ACC112 (cell line): ENCODE results near the gene FUT7.

Source experiments
- H2AFZ ChIP-seq: fragments of 200-600 bp; sonication (generic); one replicate; pipeline ENCODE4 v1.6.0; 2017; ENCODE audit warnings: antibody characterized with exemption, low read length; ENCODE audit not compliant: unreplicated experiment
- H3K27ac ChIP-seq: fragments of 200-600 bp; sonication (generic); 2 replicates; pipeline ENCODE4 v1.5.1; 2014; ENCODE audit warnings: low read depth, mild to moderate bottlenecking, antibody characterized with exemption, low read length, moderate library complexity
- H3K27me3 ChIP-seq: fragments of 200-600 bp; sonication (generic); 2 replicates; pipeline ENCODE4 v1.6.1; 2014; ENCODE audit warnings: mild to moderate bottlenecking, antibody characterized with exemption, low read length, moderate library complexity, mixed read lengths; ENCODE audit not compliant: insufficient read depth
- H3K36me3 ChIP-seq: fragments of 200-600 bp; sonication (generic); 2 replicates; pipeline ENCODE4 v1.6.1; 2016; ENCODE audit warnings: mild to moderate bottlenecking, antibody characterized with exemption, low read length, moderate library complexity, mixed read lengths; ENCODE audit not compliant: insufficient read depth
- H3K4me1 ChIP-seq: fragments of 200-600 bp; sonication (generic); one replicate; pipeline ENCODE4 v1.6.1; 2016; ENCODE audit warnings: low read length, mixed read lengths; ENCODE audit not compliant: insufficient read depth, unreplicated experiment, control insufficient read depth
- H3K4me3 ChIP-seq: fragments of 200-600 bp; sonication (generic); 2 replicates; pipeline ENCODE4 v1.5.1; 2014; ENCODE audit warnings: mild to moderate bottlenecking, low read depth, low read length
- H3K79me2 ChIP-seq: fragments of 200-600 bp; sonication (generic); one replicate; pipeline ENCODE4 v1.6.0; 2016; ENCODE audit warnings: low read length; ENCODE audit not compliant: control insufficient read depth, unreplicated experiment, insufficient read depth

The FUT7 gene

DNA sequence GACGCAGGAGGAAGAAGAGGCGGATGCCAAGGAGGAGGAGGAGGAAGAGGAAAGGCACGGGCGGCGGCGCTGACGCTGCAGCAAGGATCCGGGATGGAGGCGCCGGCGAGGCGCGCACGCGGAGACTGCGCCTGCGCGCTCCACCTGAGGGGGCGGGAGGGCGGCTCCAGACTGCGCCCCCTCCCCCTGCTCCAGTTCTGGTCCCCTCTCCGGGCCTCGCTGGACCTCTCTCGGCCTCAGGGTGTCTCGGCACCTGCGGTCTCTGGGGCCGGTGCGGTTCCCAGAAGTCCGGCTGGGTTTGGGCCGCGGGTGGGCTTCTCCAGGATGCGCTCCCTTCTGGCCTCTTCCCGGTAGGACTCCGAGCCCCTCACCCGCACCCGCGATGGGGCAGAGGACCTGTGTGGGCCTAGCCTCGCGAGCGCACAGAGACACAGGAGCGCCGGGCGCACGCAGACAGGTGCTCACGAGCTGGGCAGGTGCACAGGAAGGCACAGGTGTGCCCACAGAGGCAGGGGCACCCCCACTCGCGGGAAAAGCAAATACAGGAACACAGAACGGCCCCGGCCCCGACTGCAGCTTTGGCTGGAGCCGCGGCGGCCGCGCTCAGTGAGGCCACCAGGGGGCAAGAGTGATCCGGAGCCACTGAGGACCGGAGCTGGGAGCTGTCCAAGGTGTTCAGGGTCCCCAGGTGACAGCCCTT, 14.3 kb upstream of the FUT7 start, which contains the start of gene NPDC1:
Gene NPDC1 (minus strand): TSS at position 90 of the 700 bp plus-strand sequence. CDS start 188 bp downstream, outside the sequence.
- H3K27me3 ChIP-seq = peaks cover 11% of the 10 kb centered on the region; the same call in 1 of the 2 replicates
- peak within 1 kb of the TSS; percentile 85 for H2AFZ ChIP-seq
- peak within 1 kb of the TSS; percentile 91 for H3K4me3 ChIP-seq
- peaks cover 4% of the 10 kb centered on the region for H3K4me1 ChIP-seq
- H3K36me3 ChIP-seq = no peaks in the 10 kb centered on the region
- H3K27ac ChIP-seq = no peak within 1 kb of the TSS
- peaks cover 20% of the 10 kb centered on the region for H3K79me2 ChIP-seq

DNA sequence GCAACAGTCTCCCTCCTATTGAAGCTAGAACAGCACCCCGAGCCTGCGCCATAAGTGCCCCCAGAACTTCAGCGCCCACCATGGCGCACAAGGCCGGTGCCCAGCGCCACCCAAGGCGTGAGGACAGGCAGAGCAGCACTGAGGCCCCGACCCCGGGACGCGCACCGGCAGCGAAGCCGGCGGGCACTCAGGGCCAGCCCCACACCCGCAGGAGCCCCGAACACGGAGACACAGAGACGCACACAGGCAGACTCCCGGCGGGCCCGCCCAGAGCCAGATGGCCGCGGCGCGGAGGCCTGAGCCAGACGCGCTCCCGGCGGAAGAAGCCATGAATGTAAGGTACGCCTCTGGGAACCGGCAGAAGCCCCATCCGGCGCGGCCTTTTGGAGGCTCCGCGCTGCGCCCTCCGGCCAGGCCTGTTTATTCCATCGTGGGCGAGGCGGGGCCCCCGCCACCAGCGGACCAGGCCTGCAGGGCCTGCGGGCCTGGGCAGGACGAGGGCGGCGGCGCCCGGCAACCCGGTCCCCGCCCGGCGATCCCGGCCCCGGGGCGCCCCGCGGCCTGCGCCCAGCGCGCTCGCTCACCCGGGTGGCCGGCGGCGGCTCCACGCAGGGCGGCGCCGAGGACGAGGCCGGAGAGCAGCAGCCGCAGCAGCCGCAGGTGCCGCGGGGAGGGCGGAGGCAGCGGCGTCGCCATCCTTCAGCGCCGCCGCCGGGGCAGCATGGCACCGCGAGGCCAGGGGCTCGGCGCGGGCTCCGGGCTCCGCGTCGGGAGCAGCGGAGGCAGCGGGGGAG, 13.6 kb upstream of the FUT7 start:
- Histone ChIP-seq H3K4me1 (peaks cover 4% of the 10 kb centered on the region), H3K27ac (no peak overlapping the region), H3K27me3 (peaks cover 11% of the 10 kb centered on the region; the same call in 1 of the 2 replicates), H2AFZ (peak overlapping the region; percentile 85), H3K79me2 (peaks cover 20% of the 10 kb centered on the region), H3K36me3 (no peaks in the 10 kb centered on the region), H3K4me3 (peak overlapping the region; percentile 91)

DNA sequence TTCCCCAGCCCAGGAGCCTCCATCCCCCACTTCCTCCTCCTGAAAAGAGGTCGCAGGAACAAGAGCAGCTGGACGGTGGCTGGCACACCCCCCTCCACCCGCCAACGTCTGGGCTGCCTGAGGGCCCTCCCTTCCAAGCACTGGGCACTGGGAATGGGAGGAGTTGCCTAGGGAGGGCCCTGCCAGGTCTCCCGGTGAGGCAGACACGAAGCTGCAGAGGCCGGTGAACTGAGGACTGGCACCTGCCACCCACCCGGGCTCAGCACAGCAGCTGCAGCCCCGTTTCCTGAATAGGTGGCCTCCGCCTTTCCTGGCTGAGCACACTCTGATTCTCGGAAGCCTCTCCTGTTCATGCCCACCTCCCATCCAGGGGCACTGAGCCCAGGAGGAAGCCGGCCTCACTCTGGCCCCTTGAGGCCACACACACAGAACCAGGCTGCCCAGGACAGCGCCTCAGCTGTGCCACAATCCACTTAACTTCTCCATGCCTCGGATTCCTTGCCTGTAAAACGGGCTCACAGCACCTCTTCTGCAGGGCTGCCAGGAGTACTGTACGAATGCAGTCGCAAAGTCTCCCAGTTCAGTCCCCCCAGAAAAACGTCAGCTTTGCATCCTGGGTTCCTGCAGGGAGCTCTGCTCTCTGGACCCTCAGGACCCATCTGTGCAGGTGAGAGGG, 12.8 kb upstream of the FUT7 start:
- peaks cover 4% of the 10 kb centered on the region for H3K4me1 ChIP-seq
- H3K36me3 ChIP-seq = no peaks in the 10 kb centered on the region
- no peak overlapping the region for H2AFZ ChIP-seq
- H3K27ac ChIP-seq = no peak overlapping the region
- peaks cover 5% of the 10 kb centered on the region; the same call in 1 of the 2 replicates for H3K27me3 ChIP-seq
- peak overlapping the region; percentile 91 for H3K4me3 ChIP-seq
- peaks cover 20% of the 10 kb centered on the region for H3K79me2 ChIP-seq

DNA sequence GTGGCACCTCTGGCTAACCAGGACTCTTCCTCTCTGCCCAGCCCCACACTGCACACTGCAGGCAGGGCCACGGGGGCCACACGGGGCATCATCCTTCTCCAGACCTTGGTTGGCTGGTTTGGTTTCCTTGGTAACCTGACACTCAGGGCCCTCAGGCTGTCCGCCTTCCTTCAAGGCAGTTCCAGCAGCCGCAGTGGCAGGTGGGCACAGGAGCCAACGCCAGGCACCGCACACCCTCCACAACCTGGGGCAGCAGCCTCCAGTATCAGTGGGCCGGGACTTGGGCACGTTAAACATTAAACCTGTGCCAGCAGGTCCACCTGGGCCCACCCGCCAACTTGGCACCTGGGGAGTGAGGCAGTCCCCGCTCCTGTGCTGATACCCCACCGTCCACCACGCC, 12.1 kb upstream of the FUT7 start:
- H3K4me1 ChIP-seq = peaks cover 4% of the 10 kb centered on the region
- no peak overlapping the region for H2AFZ ChIP-seq
- peaks cover 20% of the 10 kb centered on the region for H3K79me2 ChIP-seq
- no peaks in the 10 kb centered on the region for H3K36me3 ChIP-seq
- no peaks in the 10 kb centered on the region for H3K27me3 ChIP-seq
- H3K4me3 ChIP-seq = no peak overlapping the region; the same call in 1 of the 2 replicates
- H3K27ac ChIP-seq = no peak overlapping the region

DNA sequence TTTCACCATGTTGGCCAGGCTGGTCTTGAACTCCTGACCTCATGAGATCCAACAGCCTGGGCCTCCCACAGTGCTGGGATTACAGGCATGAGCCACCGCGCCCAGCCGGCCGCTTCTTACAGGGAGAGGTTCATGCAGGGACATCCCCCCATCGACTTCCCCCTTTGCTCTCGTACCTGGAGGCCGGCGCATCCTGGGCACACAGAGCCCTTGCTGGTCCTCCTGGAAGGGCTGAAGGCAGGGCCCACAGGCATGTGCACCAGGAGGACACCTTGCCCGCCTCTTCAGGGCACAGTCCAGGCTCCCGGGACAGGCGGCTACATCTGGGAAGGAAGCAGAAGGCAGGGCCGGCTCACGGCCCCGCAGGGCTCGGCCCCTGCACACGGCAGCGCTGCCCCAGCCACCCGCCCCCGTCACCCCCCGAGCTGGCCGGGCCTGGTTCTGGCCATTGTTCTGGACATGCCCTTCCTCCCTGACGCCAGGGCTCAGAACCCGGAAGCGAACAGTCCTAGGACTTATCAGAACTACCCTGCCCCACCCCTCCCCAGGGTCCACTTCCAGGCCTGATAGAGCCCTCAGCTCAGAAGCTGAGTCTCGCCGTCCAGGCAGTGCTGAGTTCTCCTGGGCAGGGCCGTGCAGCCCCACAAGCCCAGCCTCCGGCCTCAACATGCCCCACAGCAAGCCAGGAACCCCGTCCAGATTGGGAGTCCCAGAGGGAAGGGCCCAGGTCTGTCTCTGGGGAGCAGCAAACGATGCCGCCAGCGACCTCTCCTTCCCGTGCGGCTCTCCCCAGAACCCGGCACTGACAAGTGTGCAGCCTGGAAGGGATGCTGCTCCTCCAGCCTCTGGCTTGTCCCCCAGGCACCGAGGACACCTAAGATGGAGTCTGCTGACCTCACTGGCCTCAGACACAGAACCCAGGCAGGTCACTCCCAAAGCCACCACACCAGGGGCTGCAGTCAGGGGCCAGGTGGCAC, 11.2 kb upstream of the FUT7 start:
- Histone ChIP-seq H2AFZ (no peak overlapping the region), H3K4me1 (peaks cover 4% of the 10 kb centered on the region), H3K4me3 (no peak overlapping the region), H3K79me2 (peaks cover 20% of the 10 kb centered on the region), H3K36me3 (no peaks in the 10 kb centered on the region; the same call in 1 of the 2 replicates), H3K27ac (no peak overlapping the region), H3K27me3 (no peaks in the 10 kb centered on the region)

DNA sequence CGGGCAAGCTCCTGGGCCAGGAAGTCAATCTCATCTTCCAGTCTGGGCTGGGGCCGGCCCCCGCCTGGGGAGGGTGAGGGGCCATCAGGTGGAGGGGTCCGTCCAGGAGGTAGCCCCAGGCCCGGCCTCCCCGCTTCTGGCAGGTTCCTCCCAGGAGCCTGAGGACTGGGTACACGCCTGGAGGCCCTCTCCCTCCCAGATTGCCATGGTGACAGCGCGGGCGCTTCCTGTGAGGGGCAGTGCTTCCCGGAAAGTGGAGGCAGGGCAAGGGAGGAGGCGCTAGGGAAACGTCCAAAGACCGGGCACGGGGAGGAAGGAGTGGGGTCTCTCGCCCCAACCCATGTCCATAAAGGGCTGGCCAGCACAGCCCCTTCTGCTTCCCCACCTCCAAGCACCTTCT, 9.2 kb upstream of the FUT7 start:
- H3K4me3 ChIP-seq = no peak overlapping the region
- no peaks in the 10 kb centered on the region; the same call in 1 of the 2 replicates for H3K36me3 ChIP-seq
- no peak overlapping the region for H3K27ac ChIP-seq
- H2AFZ ChIP-seq = no peak overlapping the region
- H3K79me2 ChIP-seq = peaks cover 20% of the 10 kb centered on the region
- H3K27me3 ChIP-seq = no peaks in the 10 kb centered on the region
- H3K4me1 ChIP-seq = peaks cover 4% of the 10 kb centered on the region

DNA sequence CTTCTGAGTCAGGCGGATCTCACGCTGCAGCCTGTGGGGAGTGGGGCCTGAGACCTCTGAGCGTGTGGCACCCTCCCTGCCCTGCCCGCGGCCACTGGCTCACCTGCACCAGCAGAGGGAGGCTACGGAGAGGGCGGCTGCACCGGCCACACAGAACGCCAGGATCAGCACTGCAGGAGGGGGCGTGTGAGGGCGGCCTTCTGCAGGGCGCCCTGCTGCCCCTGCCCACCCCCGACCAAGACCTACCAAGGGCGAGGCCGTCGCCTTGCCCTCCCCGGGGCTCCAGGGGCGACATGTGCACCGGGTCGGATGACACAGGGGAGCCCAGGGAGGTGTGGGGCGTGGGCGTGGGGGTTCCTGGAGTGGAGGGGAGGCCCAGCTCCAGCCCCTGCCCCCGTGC, 8.7 kb upstream of the FUT7 start:
- Histone ChIP-seq H3K27me3 (no peaks in the 10 kb centered on the region), H3K36me3 (no peaks in the 10 kb centered on the region; the same call in 1 of the 2 replicates), H2AFZ (no peak overlapping the region), H3K4me1 (peaks cover 4% of the 10 kb centered on the region), H3K4me3 (no peak overlapping the region), H3K27ac (no peak overlapping the region), H3K79me2 (peaks cover 20% of the 10 kb centered on the region)

DNA sequence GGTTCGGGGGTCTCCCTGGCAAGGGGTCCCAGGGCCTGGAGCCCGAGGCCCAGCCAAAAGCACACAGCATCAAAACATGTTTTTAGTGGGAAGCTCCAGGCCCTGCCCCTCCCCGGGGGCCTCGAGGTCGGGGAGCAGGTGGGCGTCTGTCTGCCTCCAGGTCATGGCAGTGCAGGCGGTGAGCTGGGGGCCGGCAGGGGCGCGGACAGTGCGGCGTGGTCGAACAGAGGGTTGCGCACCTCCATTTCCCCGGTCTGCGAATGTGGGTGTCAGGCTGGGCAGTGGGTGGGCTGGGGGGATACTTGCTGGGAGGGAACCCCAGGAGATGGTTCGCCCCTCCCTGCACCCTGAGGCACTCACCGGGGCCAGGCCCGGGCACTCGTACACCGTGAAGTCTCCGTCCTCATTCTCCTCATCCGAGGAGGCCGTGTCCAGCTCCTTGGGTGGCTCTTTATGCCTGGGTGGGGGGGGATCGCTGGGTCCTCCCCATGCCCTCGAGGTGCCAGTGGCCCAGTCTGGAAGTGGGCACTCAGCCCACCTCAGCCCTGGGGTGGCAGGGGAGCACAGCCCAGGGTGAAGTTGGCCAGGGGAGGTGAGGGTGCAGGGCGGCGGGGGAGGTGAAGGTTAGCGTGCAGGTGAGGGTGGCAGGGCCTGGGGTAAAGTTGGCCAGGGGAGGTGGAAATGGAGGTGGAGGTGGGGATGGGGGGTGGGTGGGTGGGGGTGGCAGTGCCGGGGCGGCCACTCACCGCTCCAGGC, 7.9 kb upstream of the FUT7 start:
- no peaks in the 10 kb centered on the region for H3K27me3 ChIP-seq
- H3K79me2 ChIP-seq = peaks cover 17% of the 10 kb centered on the region
- no peak overlapping the region for H3K4me3 ChIP-seq
- H3K27ac ChIP-seq = no peak overlapping the region
- peaks cover 4% of the 10 kb centered on the region for H3K4me1 ChIP-seq
- H3K36me3 ChIP-seq = no peaks in the 10 kb centered on the region; the same call in 1 of the 2 replicates
- H2AFZ ChIP-seq = no peak overlapping the region

DNA sequence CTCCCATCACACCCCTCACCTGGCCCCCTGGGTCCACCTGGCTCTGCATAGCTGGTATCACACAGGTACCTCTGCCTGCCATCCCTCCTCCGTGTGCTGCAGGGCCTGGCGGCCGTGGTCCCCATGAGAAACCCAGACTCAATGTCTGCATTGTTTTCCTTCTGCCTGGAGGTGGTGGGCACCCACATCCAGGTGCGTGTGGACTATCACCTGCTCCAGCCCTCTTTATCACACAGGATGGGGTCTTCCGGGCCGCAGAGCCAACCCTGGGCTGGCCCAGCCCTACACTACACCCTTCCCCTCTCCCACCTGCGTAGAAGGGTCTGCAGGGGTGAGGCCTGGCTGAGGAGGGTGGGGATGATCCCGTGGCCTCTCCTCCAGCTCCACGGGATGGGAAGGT, 7.0 kb upstream of the FUT7 start:
- no peak overlapping the region for H3K4me3 ChIP-seq
- no peaks in the 10 kb centered on the region; the same call in 1 of the 2 replicates for H3K36me3 ChIP-seq
- peaks cover 8% of the 10 kb centered on the region for H3K79me2 ChIP-seq
- H3K27me3 ChIP-seq = no peaks in the 10 kb centered on the region
- no peak overlapping the region for H2AFZ ChIP-seq
- no peak overlapping the region for H3K27ac ChIP-seq
- H3K4me1 ChIP-seq = peaks cover 5% of the 10 kb centered on the region
